ENCODE measurements around the gene RSAD2. TPM values are rescaled to one million over a fixed set of nuclear protein-coding genes. Genes with fewer than 3 reads are reported as not detected.

The RSAD2 gene
- total RNA-seq, 1 donor: 1.3 TPM

GRCh38 chr2:6909431-6910385 is 32.1 kb downstream of the RSAD2 start:
- H3K4me3 ChIP-seq (ENCODE audit: low read depth, low read length): no peak overlapping the region
- no peak for DNase-seq (ENCODE audit: low read depth)
- no peak for TF ChIP-seq CTCF (IDR thresholded peaks at IDR 0.05; ENCODE audit: insufficient read depth, low read depth, low read length)

- DNase-seq (ENCODE audit: low read depth): no peak
- H3K4me3 ChIP-seq (ENCODE audit: low read depth, low read length): no peak overlapping the region
- no peak for TF ChIP-seq CTCF (IDR thresholded peaks at IDR 0.05; ENCODE audit: insufficient read depth, low read depth, low read length)
Measured at GRCh38 chr2:6911721-6912120, 34.1 kb downstream of the RSAD2 start.

GRCh38 chr2:6913415-6914157 is 36.0 kb downstream of the RSAD2 start:
- TF ChIP-seq CTCF (IDR thresholded peaks at IDR 0.05; ENCODE audit: insufficient read depth, low read depth, low read length): no peak
- no peak for DNase-seq (ENCODE audit: low read depth)
- H3K4me3 ChIP-seq (ENCODE audit: low read depth, low read length): no peak overlapping the region

GRCh38 chr2:6914828-6915227 is 37.3 kb downstream of the RSAD2 start:
- TF ChIP-seq CTCF (IDR thresholded peaks at IDR 0.05; ENCODE audit: insufficient read depth, low read depth, low read length): no peak
- no peak for DNase-seq (ENCODE audit: low read depth)
- H3K4me3 ChIP-seq (ENCODE audit: low read depth, low read length): no peak overlapping the region

- DNase-seq (ENCODE audit: low read depth): no peak
- H3K4me3 ChIP-seq (ENCODE audit: low read depth, low read length): no peak overlapping the region
- TF ChIP-seq CTCF (IDR thresholded peaks at IDR 0.05; ENCODE audit: insufficient read depth, low read depth, low read length): no peak
Measured at GRCh38 chr2:6915399-6915798, 37.8 kb downstream of the RSAD2 start.

- no peak for TF ChIP-seq CTCF (IDR thresholded peaks at IDR 0.05; ENCODE audit: insufficient read depth, low read depth, low read length)
- H3K4me3 ChIP-seq (ENCODE audit: low read depth, low read length): no peak overlapping the region
- DNase-seq (ENCODE audit: low read depth): no peak
Measured at GRCh38 chr2:6916224-6916623, 38.6 kb downstream of the RSAD2 start.
